Fibroblast of villous mesenchyme (primary cell): ENCODE data around the gene ZNF804B. TPM values are rescaled to one million over a fixed set of nuclear protein-coding genes. Genes with fewer than 3 reads are reported as not detected.

Source experiments
- DNase-seq: peaks from one replicate; pipeline ENCODE4 v3.0.0-alpha.2; 2010; ENCODE audit warnings: low read depth
- H3K4me3 ChIP-seq: 2 replicates; pipeline ENCODE4 v1.5.1; 2011; ENCODE audit warnings: low read depth, mild to moderate bottlenecking, low read length
- CTCF ChIP-seq: IDR thresholded peaks from 2 replicates; pipeline ENCODE4 v1.5.1; 2012; ENCODE audit warnings: low read depth, mild to moderate bottlenecking, low read length; ENCODE audit not compliant: insufficient read depth
- total RNA-seq: library from RNA; depleted of rRNA; stranded (reverse); fragments of >200 nt; gene quantifications from 2 replicates; pipeline ENCODE4 v1.2.3, GENCODE V29; 2012

The ZNF804B gene
- total RNA-seq, 1 donor: not detected

- DNase-seq: no peak
- TF ChIP-seq CTCF: no peak
- no peak overlapping the region for H3K4me3 ChIP-seq
Observed at GRCh38 chr7:89311886-89312285, 552.4 kb downstream of the ZNF804B start.

- DNase-seq: no peak
- no peak overlapping the region for H3K4me3 ChIP-seq
- TF ChIP-seq CTCF: no peak
Observed at GRCh38 chr7:89312551-89312950, 553.1 kb downstream of the ZNF804B start.

- no peak overlapping the region for H3K4me3 ChIP-seq
- no peak for DNase-seq
- no peak for TF ChIP-seq CTCF
Observed at GRCh38 chr7:89316584-89317251, 557.2 kb downstream of the ZNF804B start.

- no peak for DNase-seq
- no peak overlapping the region for H3K4me3 ChIP-seq
- TF ChIP-seq CTCF: no peak
Observed at GRCh38 chr7:89332026-89332425, 572.5 kb downstream of the ZNF804B start.

GRCh38 chr7:89334797-89335196 is 575.3 kb downstream of the ZNF804B start:
- DNase-seq: no peak
- H3K4me3 ChIP-seq: no peak overlapping the region
- TF ChIP-seq CTCF: no peak

GRCh38 chr7:89335490-89335889 is 576.0 kb downstream of the ZNF804B start:
- TF ChIP-seq CTCF: no peak
- DNase-seq: no peak
- no peak overlapping the region for H3K4me3 ChIP-seq

- H3K4me3 ChIP-seq: no peak overlapping the region
- no peak for TF ChIP-seq CTCF
- no peak for DNase-seq
Observed at GRCh38 chr7:89336121-89336520, 576.6 kb downstream of the ZNF804B start.
